ENCODE results near the gene PRDM5.

DNA sequence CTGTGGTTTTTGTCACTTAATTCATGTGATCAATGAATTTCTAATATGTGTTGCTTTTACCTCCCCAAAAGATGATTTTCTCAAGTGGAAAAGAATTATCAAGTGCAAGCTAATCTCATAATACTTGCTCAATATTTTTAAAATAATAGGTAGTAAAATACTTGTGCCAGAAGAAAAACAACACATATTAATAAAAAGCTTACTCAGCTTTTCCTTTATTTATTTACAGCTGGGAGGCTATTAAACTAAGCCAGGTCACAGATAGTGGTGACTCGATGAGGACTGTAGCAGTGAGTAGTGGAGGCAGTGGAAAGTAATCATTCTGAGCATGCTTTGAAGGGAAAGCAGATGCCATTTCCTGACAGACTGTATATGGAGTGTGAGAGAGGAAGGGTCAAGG, 96.1 kb downstream of the PRDM5 start:
- TF ChIP-seq TAF1 (IDR thresholded peaks at IDR 0.05; ENCODE audit: low read depth, low read length) (no peak), POLR2A (IDR thresholded peaks at IDR 0.05; ENCODE audit: low read depth, low read length) (no peak), POLR2AphosphoS5 (IDR thresholded peaks at IDR 0.05; ENCODE audit: low read depth, low read length) (no peak), POU2F2 (IDR thresholded peaks at IDR 0.05; ENCODE audit: low read depth, low read length) (no peak), SPI1 (IDR thresholded peaks at IDR 0.05; ENCODE audit: low read depth, low read length) (no peak), PAX5 (IDR thresholded peaks at IDR 0.05; ENCODE audit: insufficient read depth, low read length, severe bottlenecking) (no peak)

All from GM12891 (cell line).